Activated CD8-positive, alpha-beta T cell treated with anti-CD3 and anti-CD28 coated beads, Interleukin-2, amount 10 ng/mL, durations not matched to agents 7 days and 5 days (primary cell): ENCODE measurements around the gene PRRC2A. TPM values are rescaled to one million over a fixed set of nuclear protein-coding genes. Genes with fewer than 3 reads are reported as not detected.

ENCODE experiments used
- ATAC-seq: fragments of 150-1000 bp; cut with Tn5 transposase; one replicate; pipeline ENCODE4 v1.10.0; 2021; ENCODE audit warnings: moderate library complexity
- CTCF ChIA-PET: fragments of 350-600 bp; sonication (Branson Sonifier 250); formaldehyde crosslinking; loops from one replicate; lab custom pipeline; 2021; ENCODE audit warnings: antibody characterized with exemption; lab: Charles Lee
- POLR2A ChIA-PET: fragments of 350-600 bp; sonication (Branson Sonifier 250); formaldehyde crosslinking; loops from one replicate; lab custom pipeline; 2021; ENCODE audit warnings: antibody characterized with exemption; lab: Charles Lee
- DNase-seq: peaks from one replicate; pipeline ENCODE4 v3.0.0-alpha.2; 2020
- H3K27ac Mint-ChIP-seq: one replicate; pipeline ENCODE4 v1.8.0; 2021; ENCODE audit warnings: mild to moderate bottlenecking, mixed read lengths
- H3K27me3 Mint-ChIP-seq: one replicate; pipeline ENCODE4 v1.8.0; 2021; ENCODE audit warnings: low read depth, mixed read lengths
- H3K36me3 Mint-ChIP-seq: one replicate; pipeline ENCODE4 v1.8.0; 2021; ENCODE audit warnings: low read depth, mixed read lengths
- H3K4me1 Mint-ChIP-seq: one replicate; pipeline ENCODE4 v1.8.0; 2021; ENCODE audit warnings: low read depth, mixed read lengths
- H3K4me3 Mint-ChIP-seq: one replicate; pipeline ENCODE4 v1.8.0; 2021; ENCODE audit warnings: mild to moderate bottlenecking, mixed read lengths
- H3K9me3 Mint-ChIP-seq: one replicate; pipeline ENCODE4 v1.8.0; 2022; ENCODE audit warnings: mixed read lengths; ENCODE audit not compliant: insufficient read depth
- total RNA-seq, 2 experiments: library from RNA; stranded (reverse); gene quantifications; one replicate each; pipeline ENCODE4 v1.2.3, GENCODE V29; 2021

PRRC2A gene
- total RNA-seq, 2 experiments from 2014 or later = 260 to 279 TPM

GRCh38 chr6:31577579-31577966 lies 42.9 kb upstream of the PRRC2A start:
- Mint-ChIP-seq H3K4me3 (peak overlapping the region; percentile 93), H3K27ac (peak overlapping the region; percentile 96), H3K9me3 (no peaks in the 10 kb centered on the region), H3K36me3 (peaks cover 67% of the 10 kb centered on the region), H3K4me1 (peaks cover 74% of the 10 kb centered on the region), H3K27me3 (no peaks in the 10 kb centered on the region)
- DNase-seq = no peak
- ChIA-PET CTCF (interaction anchor here (1.7 to 24.1 kb wide), 5 partner anchors 13 to 253 kb away, joined by 3 to 928 read pairs (median 189); partner anchors contain the start of genes ATP6V1G2, DDX39B, LST1 and LTA), POLR2A (interaction anchor here (0.9 to 14.3 kb wide), 8 partner anchors 8 to 1069 kb away, joined by 3 to 388 read pairs (median 10); partner anchors contain the start of genes ATP6V1G2, GPANK1, LST1 and NCR3)
- no peak for ATAC-seq

DNA sequence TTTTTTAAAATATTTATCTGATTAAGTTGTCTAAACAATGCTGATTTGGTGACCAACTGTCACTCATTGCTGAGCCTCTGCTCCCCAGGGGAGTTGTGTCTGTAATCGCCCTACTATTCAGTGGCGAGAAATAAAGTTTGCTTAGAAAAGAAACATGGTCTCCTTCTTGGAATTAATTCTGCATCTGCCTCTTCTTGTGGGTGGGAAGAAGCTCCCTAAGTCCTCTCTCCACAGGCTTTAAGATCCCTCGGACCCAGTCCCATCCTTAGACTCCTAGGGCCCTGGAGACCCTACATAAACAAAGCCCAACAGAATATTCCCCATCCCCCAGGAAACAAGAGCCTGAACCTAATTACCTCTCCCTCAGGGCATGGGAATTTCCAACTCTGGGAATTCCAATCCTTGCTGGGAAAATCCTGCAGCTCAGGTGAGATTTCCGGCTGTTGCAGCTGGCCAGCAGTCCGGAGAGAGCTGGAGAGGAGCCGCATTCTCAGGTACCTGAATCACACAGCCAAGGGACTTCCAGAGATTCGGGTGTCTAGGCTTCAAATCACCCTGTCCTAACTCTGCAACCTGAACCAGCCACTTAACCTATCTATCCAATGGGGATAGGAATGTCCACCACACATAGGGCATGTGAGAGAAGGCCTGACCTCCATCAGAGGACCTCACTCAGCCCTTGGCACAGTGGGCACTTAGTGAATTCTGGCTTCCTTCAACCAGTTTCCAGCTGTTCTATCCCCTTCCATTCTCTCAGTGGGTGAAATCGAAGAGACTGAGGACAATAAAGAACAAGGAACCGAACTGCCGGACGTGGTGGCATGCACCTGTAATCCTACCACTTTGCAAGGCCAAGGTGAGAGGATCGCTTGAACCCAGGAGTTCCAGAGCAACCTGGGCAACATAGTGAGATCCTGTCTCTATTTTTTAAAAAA lies 42.1 kb upstream of the PRRC2A start:
- Mint-ChIP-seq H3K27ac (peak overlapping the region; percentile 82), H3K4me1 (peaks cover 74% of the 10 kb centered on the region), H3K4me3 (peak overlapping the region; percentile 98), H3K36me3 (peaks cover 73% of the 10 kb centered on the region), H3K27me3 (no peaks in the 10 kb centered on the region), H3K9me3 (no peaks in the 10 kb centered on the region)
- ChIA-PET POLR2A (interaction anchor here (1.0 to 14.3 kb wide), 7 partner anchors 10 to 86 kb away, joined by 3 to 388 read pairs (median 5); partner anchors contain the start of genes ATP6V1G2, GPANK1 and NCR3), CTCF (interaction anchor here (1.7 to 24.1 kb wide), 7 partner anchors 12 to 252 kb away, joined by 3 to 928 read pairs (median 8); partner anchors contain the start of genes ATP6V1G2, DDX39B, LST1 and LTA)
- ATAC-seq (no peak), DNase-seq (no peak)

GRCh38 chr6:31579119-31579505 lies 41.4 kb upstream of the PRRC2A start:
- peak overlapping the region; percentile 82 for H3K27ac Mint-ChIP-seq
- ATAC-seq = no peak
- ChIA-PET CTCF (interaction anchor here (1.7 to 24.1 kb wide), 5 partner anchors 12 to 251 kb away, joined by 3 to 928 read pairs (median 189); partner anchors contain the start of genes ATP6V1G2, DDX39B, LST1 and LTA), POLR2A (interaction anchor here (1.3 to 14.3 kb wide), 6 partner anchors 10 to 86 kb away, joined by 3 to 388 read pairs (median 21); partner anchors contain the start of genes ATP6V1G2, DDX39B, GPANK1 and NCR3)
- no peaks in the 10 kb centered on the region for H3K9me3 Mint-ChIP-seq
- DNase-seq = no peak
- H3K36me3 Mint-ChIP-seq = peaks cover 77% of the 10 kb centered on the region
- H3K4me3 Mint-ChIP-seq = peak overlapping the region; percentile 98
- H3K27me3 Mint-ChIP-seq = no peaks in the 10 kb centered on the region
- peaks cover 74% of the 10 kb centered on the region for H3K4me1 Mint-ChIP-seq

DNA sequence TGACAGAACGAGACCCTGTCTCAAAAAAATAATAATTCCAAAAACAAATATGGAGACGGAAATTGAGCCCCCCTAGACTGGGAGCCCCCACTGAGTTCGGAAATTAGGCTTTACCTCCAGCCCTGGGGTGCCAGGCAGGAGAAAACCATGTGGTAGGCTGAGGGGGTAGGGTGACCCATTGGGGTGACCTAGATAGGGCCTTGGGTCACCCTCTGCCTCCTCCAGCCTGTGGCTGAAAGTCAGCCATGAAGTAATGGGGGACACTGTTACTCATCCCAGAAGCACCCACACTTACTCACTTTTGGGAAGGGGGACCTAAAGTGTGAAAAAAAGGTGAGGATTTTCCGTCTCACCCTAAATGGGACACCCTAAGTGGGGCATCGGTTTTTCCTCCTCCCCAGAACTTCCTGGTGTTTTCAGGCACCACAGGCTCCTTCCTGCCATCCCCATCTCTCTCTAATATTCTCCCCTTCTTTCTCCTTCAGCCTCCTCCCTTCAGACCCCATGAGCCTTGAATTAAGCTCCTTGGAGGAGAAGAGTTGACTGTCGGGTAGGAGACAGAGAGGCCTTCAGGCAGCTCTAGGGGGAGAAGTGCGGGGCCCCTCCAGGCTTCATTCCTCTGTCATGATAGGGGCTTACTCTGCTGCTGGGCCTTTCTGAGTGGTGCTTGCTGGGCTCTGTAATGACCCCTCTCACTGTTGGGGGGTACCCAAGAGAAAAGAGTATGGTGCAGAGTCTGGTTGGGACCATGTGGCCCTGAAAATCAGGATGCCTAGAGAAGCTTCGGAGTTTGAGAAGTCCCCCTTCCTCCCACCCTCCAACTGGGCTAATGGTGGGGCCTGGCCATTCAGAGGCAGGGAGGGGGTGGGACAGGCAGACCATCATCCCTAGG lies 40.7 kb upstream of the PRRC2A start:
- Mint-ChIP-seq H3K9me3 (no peaks in the 10 kb centered on the region), H3K4me1 (peaks cover 72% of the 10 kb centered on the region), H3K36me3 (peaks cover 77% of the 10 kb centered on the region), H3K4me3 (peak overlapping the region; percentile 98), H3K27ac (peak overlapping the region; percentile 88), H3K27me3 (no peaks in the 10 kb centered on the region)
- DNase-seq (no peak), ATAC-seq (no peak)
- ChIA-PET POLR2A (interaction anchor here (0.6 to 14.3 kb wide), 12 partner anchors 9 to 238 kb away, joined by 3 to 388 read pairs (median 6); partner anchors contain the start of genes ATP6V1G2, BAG6, DDX39B and MICB), CTCF (interaction anchor here (0.8 to 24.1 kb wide), 15 partner anchors 11 to 250 kb away, joined by 3 to 928 read pairs (median 5); partner anchors contain the start of genes AIF1, ATP6V1G2, DDX39B and LST1)

DNA sequence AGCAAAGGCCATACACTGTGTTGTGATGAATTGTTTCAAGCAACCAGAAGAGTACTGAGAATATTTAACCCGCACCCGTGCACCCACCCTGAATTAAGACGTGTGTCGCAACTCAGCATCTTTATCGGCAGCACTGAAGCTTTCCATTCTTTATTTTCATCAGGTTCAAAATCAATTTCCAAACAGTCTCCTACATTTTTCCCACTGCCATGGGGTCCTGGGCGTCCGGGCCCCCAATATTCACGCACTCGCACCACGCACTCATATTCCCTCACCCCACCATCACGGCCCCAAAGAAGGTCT lies 40.1 kb upstream of the PRRC2A start:
- peaks cover 72% of the 10 kb centered on the region for H3K4me1 Mint-ChIP-seq
- peaks cover 76% of the 10 kb centered on the region for H3K36me3 Mint-ChIP-seq
- POLR2A ChIA-PET = interaction anchor here (0.6 to 14.3 kb wide), 11 partner anchors 10 to 238 kb away, joined by 3 to 388 read pairs (median 7); partner anchors contain the start of genes ATP6V1G2, BAG6, DDX39B and MICB
- no peaks in the 10 kb centered on the region for H3K9me3 Mint-ChIP-seq
- DNase-seq (no peak), ATAC-seq (no peak)
- CTCF ChIA-PET = interaction anchor here (0.8 to 24.1 kb wide), 15 partner anchors 10 to 250 kb away, joined by 3 to 928 read pairs (median 5); partner anchors contain the start of genes AIF1, ATP6V1G2, DDX39B and LST1
- no peaks in the 10 kb centered on the region for H3K27me3 Mint-ChIP-seq
- peak overlapping the region; percentile 88 for H3K27ac Mint-ChIP-seq
- peak overlapping the region; percentile 98 for H3K4me3 Mint-ChIP-seq

DNA sequence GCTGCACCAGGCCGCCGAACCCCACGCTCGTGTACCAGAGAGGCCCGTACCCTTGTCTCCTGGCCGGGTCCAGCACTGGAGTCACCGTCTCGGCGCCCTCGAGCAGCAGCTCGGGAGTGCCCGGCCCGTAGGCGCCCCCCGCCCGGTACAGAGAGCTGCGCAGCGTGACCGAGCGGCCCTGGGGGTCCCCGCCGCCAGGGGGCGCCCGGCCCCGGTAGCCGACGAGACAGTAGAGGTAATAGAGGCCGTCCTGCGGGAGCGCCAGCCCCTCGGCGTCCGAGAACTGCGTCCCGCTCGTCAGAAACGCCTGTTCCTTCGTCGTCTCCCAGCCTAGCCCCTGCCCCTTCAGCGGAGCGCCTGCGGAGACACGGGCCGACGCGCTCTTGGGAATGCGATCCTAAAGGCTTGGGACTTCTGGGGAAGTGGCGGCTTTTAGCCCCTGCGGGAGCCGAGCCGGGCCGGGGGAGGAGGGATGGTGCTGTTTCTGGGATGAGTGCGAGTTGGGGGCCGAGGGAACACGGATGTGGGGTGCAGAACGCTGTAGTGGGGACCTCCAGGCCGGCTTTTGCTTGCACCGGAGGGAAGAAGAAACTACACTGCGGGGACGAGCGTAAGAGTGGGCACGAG lies 39.6 kb upstream of the PRRC2A start:
- Mint-ChIP-seq H3K9me3 (no peaks in the 10 kb centered on the region), H3K4me3 (peak overlapping the region; percentile 98), H3K27me3 (no peaks in the 10 kb centered on the region), H3K36me3 (peaks cover 70% of the 10 kb centered on the region), H3K27ac (peak overlapping the region; percentile 88), H3K4me1 (peaks cover 72% of the 10 kb centered on the region)
- CTCF ChIA-PET = interaction anchor here (0.6 to 24.1 kb wide), 13 partner anchors 10 to 249 kb away, joined by 3 to 928 read pairs (median 7); partner anchors contain the start of genes AIF1, ATP6V1G2, DDX39B and LST1
- DNase-seq = peak; percentile 90
- POLR2A ChIA-PET = interaction anchor here (0.6 to 14.3 kb wide), 14 partner anchors 8 to 586 kb away, joined by 3 to 388 read pairs (median 6); partner anchors contain the start of genes ATP6V1G2, BAG6, DDX39B and MICB
- ATAC-seq = peak; percentile 70

DNA sequence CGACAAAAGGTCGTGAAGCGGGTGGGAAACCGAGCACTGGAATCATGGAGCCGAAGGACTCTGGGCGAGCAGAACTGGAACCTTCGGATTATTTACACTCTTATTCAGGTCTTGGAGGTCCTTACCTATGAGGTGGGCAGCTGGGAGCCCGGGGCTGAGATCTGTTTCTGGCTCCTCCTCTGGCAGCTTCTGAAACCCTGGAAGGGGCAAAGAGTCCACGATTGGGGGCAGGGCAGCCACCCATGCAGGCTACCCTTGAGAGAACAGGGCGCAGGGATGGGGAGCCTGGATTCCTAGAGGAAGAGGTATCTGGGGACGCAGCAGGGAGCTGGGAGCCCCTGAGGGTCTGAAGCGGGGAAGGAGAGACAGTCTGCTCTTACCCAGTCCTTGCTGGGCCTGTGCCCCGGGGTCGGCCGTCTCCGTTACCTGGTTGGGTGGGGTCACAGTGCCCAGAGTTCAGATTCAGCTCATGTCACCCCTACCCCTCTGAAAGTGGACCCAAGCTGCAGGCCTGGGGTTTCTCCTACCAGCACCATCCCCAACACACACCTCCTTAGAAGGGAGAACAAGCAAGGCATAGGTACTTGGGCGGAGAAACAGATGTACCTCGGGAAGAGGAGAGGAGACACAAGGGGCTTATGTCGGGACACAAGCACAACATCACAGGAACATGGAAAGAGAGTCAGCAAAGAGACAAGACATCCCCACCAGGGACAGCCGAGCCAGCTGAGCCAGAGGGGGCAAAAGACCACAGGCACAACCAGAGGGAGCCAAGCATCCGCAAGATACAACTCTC lies 38.9 kb upstream of the PRRC2A start:
- DNase-seq = no peak
- ChIA-PET POLR2A (interaction anchor here (0.6 to 14.3 kb wide), 19 partner anchors 7 to 1390 kb away, joined by 3 to 388 read pairs (median 6); partner anchors contain the start of genes ATP6V1G2, BAG6, C6orf47 and DDX39B), CTCF (interaction anchor here (0.6 to 24.1 kb wide), 10 partner anchors 0 to 89 kb away, joined by 3 to 928 read pairs (median 8); partner anchors contain the start of genes ATP6V1G2, BAG6, DDX39B and LST1)
- Mint-ChIP-seq H3K27ac (peak overlapping the region; percentile 88), H3K9me3 (no peaks in the 10 kb centered on the region), H3K36me3 (peaks cover 63% of the 10 kb centered on the region), H3K27me3 (no peaks in the 10 kb centered on the region), H3K4me3 (peak overlapping the region; percentile 98), H3K4me1 (peaks cover 72% of the 10 kb centered on the region)
- no peak for ATAC-seq

GRCh38 chr6:31582230-31582643 lies 38.3 kb upstream of the PRRC2A start, which contains the start of gene LTB:
LTB (minus strand) TSS chr6:31582424; CDS start chr6:31582417, 7 bp downstream.
- peak within 1 kb of the TSS; percentile 88 for H3K27ac Mint-ChIP-seq
- DNase-seq (peak; percentile 73), ATAC-seq (peak; percentile 7)
- no peaks in the 10 kb centered on the region for H3K27me3 Mint-ChIP-seq
- no peaks in the 10 kb centered on the region for H3K9me3 Mint-ChIP-seq
- H3K4me1 Mint-ChIP-seq = peaks cover 72% of the 10 kb centered on the region
- POLR2A ChIA-PET = interaction anchor here (0.8 to 14.3 kb wide), 18 partner anchors 8 to 1389 kb away, joined by 3 to 388 read pairs (median 6); partner anchors contain the start of genes ATP6V1G2, BAG6, C6orf47 and DDX39B
- CTCF ChIA-PET = interaction anchor here (0.8 to 24.1 kb wide), 8 partner anchors 1 to 90 kb away, joined by 3 to 928 read pairs (median 96); partner anchors contain the start of genes ATP6V1G2, BAG6, DDX39B and LST1
- peak within 1 kb of the TSS; percentile 98 for H3K4me3 Mint-ChIP-seq
- peaks cover 62% of the 10 kb centered on the region for H3K36me3 Mint-ChIP-seq

GRCh38 chr6:31585491-31585890 lies 35.0 kb upstream of the PRRC2A start:
- ChIA-PET POLR2A (interaction anchor here (0.8 to 14.3 kb wide), 8 partner anchors 10 to 44 kb away, joined by 3 to 388 read pairs (median 8); partner anchors contain the start of genes DDX39B, NCR3 and TNF), CTCF (interaction anchor here (1.1 to 24.1 kb wide), 9 partner anchors 4 to 240 kb away, joined by 3 to 928 read pairs (median 11); partner anchors contain the start of genes AIF1, ATP6V1G2, DDX39B and LST1)
- peaks cover 74% of the 10 kb centered on the region for H3K4me1 Mint-ChIP-seq
- ATAC-seq (peak; percentile 16), DNase-seq (peak; percentile 76)
- H3K27me3 Mint-ChIP-seq = no peaks in the 10 kb centered on the region
- H3K36me3 Mint-ChIP-seq = peaks cover 60% of the 10 kb centered on the region
- H3K27ac Mint-ChIP-seq = peak overlapping the region; percentile 94
- peak overlapping the region; percentile 84 for H3K4me3 Mint-ChIP-seq
- no peaks in the 10 kb centered on the region for H3K9me3 Mint-ChIP-seq
